ENCODE data around the gene ELOVL2. TPM values are rescaled to one million over a fixed set of nuclear protein-coding genes. Genes with fewer than 3 reads are reported as not detected.

Gene ELOVL2
- total RNA-seq, 4 donors from 2014 or later: 0.07 TPM; not detected in 3

GRCh38 chr6:11064836-11065235 lies 20.7 kb upstream of the ELOVL2 start:
- intact Hi-C loops (cut with DNase I; ENCODE audit: low total_unique reads): no loop called here
- H3K4me3 ChIP-seq (ENCODE audit: low read depth, poor library complexity, severe bottlenecking): no peak overlapping the region
- TF ChIP-seq CTCF (IDR thresholded peaks at IDR 0.05): no peak

GRCh38 chr6:11062715-11063114 lies 18.6 kb upstream of the ELOVL2 start:
- 94 to 97% methylated on average over 2 of the region's 2 CpGs for WGBS, 2 donors
- TF ChIP-seq CTCF (IDR thresholded peaks at IDR 0.05) (no peak), POLR2A (IDR thresholded peaks at IDR 0.05) (no peak)
- intact Hi-C loops (cut with DNase I; ENCODE audit: low total_unique reads): no loop called here
- no peak for DNase-seq (ENCODE audit: low spot score in 2 of 2)
- no peak overlapping the region for H3K4me3 ChIP-seq (ENCODE audit: low read depth, poor library complexity, severe bottlenecking)

More at GRCh38 chr6:11064836-11065235, 20.7 kb upstream of the ELOVL2 start:
- 65 to 69% methylated on average over 3 of the region's 3 CpGs for WGBS, 2 donors
- DNase-seq (ENCODE audit: low spot score in 2 of 2): no peak

- whole genome bisulfite sequencing, 2 donors: 92 to 93% methylated on average over 4 of the region's 4 CpGs
- H3K4me3 ChIP-seq (ENCODE audit: low read depth, poor library complexity, severe bottlenecking): no peak overlapping the region
- TF ChIP-seq POLR2A (IDR thresholded peaks at IDR 0.05) (no peak), CTCF (IDR thresholded peaks at IDR 0.05) (no peak)
- DNase-seq (ENCODE audit: low spot score in 2 of 2): no peak
- intact Hi-C loops (cut with DNase I; ENCODE audit: low total_unique reads): no loop called here
Observed at GRCh38 chr6:11062083-11062482, 18.0 kb upstream of the ELOVL2 start.

- intact Hi-C loops (cut with DNase I; ENCODE audit: low total_unique reads): no loop called here
- no peak for DNase-seq (ENCODE audit: low spot score in 2 of 2)
- TF ChIP-seq CTCF (IDR thresholded peaks at IDR 0.05) (no peak), POLR2A (IDR thresholded peaks at IDR 0.05) (no peak)
- H3K4me3 ChIP-seq (ENCODE audit: low read depth, poor library complexity, severe bottlenecking): no peak overlapping the region
- 92 to 97% methylated on average over 5 of the region's 5 CpGs for WGBS, 2 donors
Observed at GRCh38 chr6:11058406-11058805, 14.3 kb upstream of the ELOVL2 start.

- WGBS, 2 donors: 76 to 93% methylated on average over 1 of the region's 1 CpG
- TF ChIP-seq CTCF (IDR thresholded peaks at IDR 0.05) (no peak), POLR2A (IDR thresholded peaks at IDR 0.05) (no peak)
- DNase-seq (ENCODE audit: low spot score in 2 of 2): no peak
- intact Hi-C loops (cut with DNase I; ENCODE audit: low total_unique reads): no loop called here
- no peak overlapping the region for H3K4me3 ChIP-seq (ENCODE audit: low read depth, poor library complexity, severe bottlenecking)
Observed at GRCh38 chr6:11056871-11057270, 12.8 kb upstream of the ELOVL2 start.

GRCh38 chr6:11055127-11055627 lies 11.1 kb upstream of the ELOVL2 start:
- intact Hi-C loops (cut with DNase I; ENCODE audit: low total_unique reads): no loop called here
- 53 to 59% methylated on average over 4 of the region's 4 CpGs for WGBS, 2 donors
- DNase-seq (ENCODE audit: low spot score in 2 of 2): no peak
- TF ChIP-seq CTCF (IDR thresholded peaks at IDR 0.05) (no peak), POLR2A (IDR thresholded peaks at IDR 0.05) (no peak)
- H3K4me3 ChIP-seq (ENCODE audit: low read depth, poor library complexity, severe bottlenecking): no peak overlapping the region
